Esophagus (tissue), 2 donors: ENCODE measurements around the gene SDR9C7. TPM values are rescaled to one million over a fixed set of nuclear protein-coding genes. Genes with fewer than 3 reads are reported as not detected.
A peak's percentile ranks its signal among the peaks of the same experiment; 100 is the strongest.
"Not testable (repeated sequence)": the region's sequence is repeated elsewhere in the genome, so short reads cannot be mapped to it uniquely, and the experiment has no call there.

Experiments
- H3K27ac ChIP-seq, 2 donors: one replicate each; pipeline ENCODE4 v1.5.1; 2013; ENCODE audit warnings: low read depth in 2 of 2, mild to moderate bottlenecking in 2 of 2, inconsistent platforms in 1 of 2, low read length in 1 of 2, moderate library complexity in 1 of 2
- H3K27me3 ChIP-seq, 2 donors: one replicate each; pipeline ENCODE4 v1.6.1; 2013; ENCODE audit warnings: low read length in 2 of 2, control low read depth in 1 of 2, mild to moderate bottlenecking in 1 of 2; ENCODE audit not compliant: insufficient read depth in 2 of 2, control insufficient read depth in 1 of 2
- H3K36me3 ChIP-seq, 2 donors: one replicate each; pipeline ENCODE4 v1.6.1; 2013; ENCODE audit warnings: low read length in 1 of 2; ENCODE audit not compliant: control insufficient read depth in 2 of 2, insufficient read depth in 2 of 2
- H3K4me1 ChIP-seq, 2 donors: one replicate each; pipeline ENCODE4 v1.6.1; 2013; ENCODE audit warnings: low read length in 1 of 2; ENCODE audit not compliant: control insufficient read depth in 2 of 2, insufficient read depth in 2 of 2
- H3K4me3 ChIP-seq, 2 donors: one replicate each; pipeline ENCODE4 v1.5.1; 2013; ENCODE audit warnings: low read length in 2 of 2, mild to moderate bottlenecking in 2 of 2, low read depth in 1 of 2, moderate library complexity in 1 of 2
- H3K9me3 ChIP-seq, 2 donors: one replicate each; pipeline ENCODE4 v1.6.1; 2013; ENCODE audit warnings: mild to moderate bottlenecking in 2 of 2, low read depth in 1 of 2, low read length in 1 of 2, moderate library complexity in 1 of 2; ENCODE audit not compliant: control insufficient read depth in 2 of 2, insufficient read depth in 1 of 2
- WGBS, 2 donors: extraction: QIAGEN DNeasy Blood & Tissue Kit; methylation state at CpG; one replicate each; pipeline ENCODE4 v1.1.7; 2013; 5-methylcytosine and 5-hydroxymethylcytosine counted together
- polyA plus RNA-seq, 2 donors: library from polyadenylated mRNA; stranded (reverse); fragments of 200-250 nt; gene quantifications; one replicate each; pipeline ENCODE4 v1.2.3, GENCODE V29; 2013
- donor health status: healthy with polysubstance abuse.
- donor health status: Bipolar disorder and iron deficiency.

The SDR9C7 gene
- polyA plus RNA-seq, 2 donors, result 9.4 to 16.8 TPM

- H3K9me3 ChIP-seq, H3K27me3 ChIP-seq, H3K4me1 ChIP-seq, H3K36me3 ChIP-seq, H3K27ac ChIP-seq, H3K4me3 ChIP-seq: not testable (repeated sequence)
- 76 to 87% methylated on average over 6 of the region's 6 CpGs for WGBS, 2 donors
These were observed 34.7 kb upstream of the SDR9C7 start for GRCh38 chr12:56968910-56969309.

GRCh38 chr12:56965997-56966642 lies 31.9 kb upstream of the SDR9C7 start:
- not testable (repeated sequence) for H3K27ac ChIP-seq, H3K4me3 ChIP-seq, H3K27me3 ChIP-seq, H3K4me1 ChIP-seq, H3K9me3 ChIP-seq, H3K36me3 ChIP-seq
- WGBS, 2 donors, result 89 to 94% methylated on average over 15 of the region's 15 CpGs

- H3K36me3 ChIP-seq, H3K27ac ChIP-seq, H3K4me1 ChIP-seq, H3K27me3 ChIP-seq, H3K9me3 ChIP-seq, H3K4me3 ChIP-seq: not testable (repeated sequence)
- WGBS, 2 donors, result 97 to 99% methylated on average over 3 to 4 of the region's 4 CpGs
These were observed 30.9 kb upstream of the SDR9C7 start for GRCh38 chr12:56965124-56965523.

- not testable (repeated sequence) for H3K4me3 ChIP-seq, H3K4me1 ChIP-seq, H3K27ac ChIP-seq, H3K36me3 ChIP-seq, H3K27me3 ChIP-seq, H3K9me3 ChIP-seq
- WGBS, 2 donors, result 94 to 96% methylated on average over 15 to 18 of the region's 27 CpGs
These were observed 29.3 kb upstream of the SDR9C7 start for GRCh38 chr12:56963557-56963956.

- H3K4me1 ChIP-seq, H3K9me3 ChIP-seq, H3K27me3 ChIP-seq, H3K36me3 ChIP-seq, H3K4me3 ChIP-seq, H3K27ac ChIP-seq: not testable (repeated sequence)
- 63 to 68% methylated on average over 4 of the region's 4 CpGs for WGBS, 2 donors
These were observed 28.0 kb upstream of the SDR9C7 start for GRCh38 chr12:56962247-56962646.

- no peaks in the 10 kb centered on the region for H3K36me3 ChIP-seq
- H3K27me3 ChIP-seq, result no peaks in the 10 kb centered on the region
- H3K4me1 ChIP-seq, result peaks cover 0 to 8% of the 10 kb centered on the region in 2 donors
- no peak overlapping the region for H3K27ac ChIP-seq
- H3K4me3 ChIP-seq, result no peak overlapping the region
- peaks cover 4 to 7% of the 10 kb centered on the region in 2 donors for H3K9me3 ChIP-seq
- 58 to 60% methylated on average over 2 of the region's 2 CpGs for WGBS, 2 donors
These were observed 24.2 kb upstream of the SDR9C7 start for GRCh38 chr12:56958422-56958821.

- peaks cover 4 to 7% of the 10 kb centered on the region in 2 donors for H3K9me3 ChIP-seq
- H3K4me3 ChIP-seq, result no peak within 1 kb of the TSS
- 54 to 61% methylated on average over 10 of the region's 10 CpGs for WGBS, 2 donors
- no peaks in the 10 kb centered on the region for H3K36me3 ChIP-seq
- no peaks in the 10 kb centered on the region for H3K27me3 ChIP-seq
- H3K27ac ChIP-seq, result peak within 1 kb of the TSS in 1 of 2 donors; percentile 62
- H3K4me1 ChIP-seq, result peaks cover 0 to 8% of the 10 kb centered on the region in 2 donors
These were observed 23.2 kb upstream of the SDR9C7 start, which contains the start of gene RDH16 for GRCh38 chr12:56957229-56958052. RDH16 (minus strand) TSS chr12:56957608; CDS start chr12:56957462, 146 bp downstream.

- H3K4me1 ChIP-seq, result peaks cover 0 to 8% of the 10 kb centered on the region in 2 donors
- peaks cover 4 to 7% of the 10 kb centered on the region in 2 donors for H3K9me3 ChIP-seq
- no peak overlapping the region for H3K27ac ChIP-seq
- WGBS, 2 donors, result 64 to 70% methylated on average over 2 of the region's 2 CpGs
- H3K4me3 ChIP-seq, result no peak overlapping the region
- no peaks in the 10 kb centered on the region for H3K27me3 ChIP-seq
- no peaks in the 10 kb centered on the region for H3K36me3 ChIP-seq
These were observed 21.5 kb upstream of the SDR9C7 start for GRCh38 chr12:56955631-56956256.

- no peak overlapping the region for H3K4me3 ChIP-seq
- 77 to 83% methylated on average over 6 of the region's 6 CpGs for WGBS, 2 donors
- H3K9me3 ChIP-seq, result peaks cover 4 to 7% of the 10 kb centered on the region in 2 donors
- H3K27me3 ChIP-seq, result no peaks in the 10 kb centered on the region
- peaks cover 0 to 8% of the 10 kb centered on the region in 2 donors for H3K4me1 ChIP-seq
- no peak overlapping the region for H3K27ac ChIP-seq
- H3K36me3 ChIP-seq, result no peaks in the 10 kb centered on the region
These were observed 20.7 kb upstream of the SDR9C7 start for GRCh38 chr12:56954958-56955355.
